GM19240 (cell line): ENCODE results near the gene CACNB1.

Experiments used
- DNase-seq: peaks from one replicate; pipeline ENCODE4 v3.0.0; 2011; ENCODE audit warnings: low spot score; ENCODE audit not compliant: insufficient read length

Gene CACNB1

GRCh38 chr17:39204245-39204644 is 6.8 kb upstream of the CACNB1 start:
- no peak for DNase-seq

- DNase-seq: no peak
These were observed 3.6 kb upstream of the CACNB1 start for GRCh38 chr17:39200957-39201510.

GRCh38 chr17:39200070-39200879 is 2.8 kb upstream of the CACNB1 start, which contains the start of gene RPL19:
Gene RPL19, plus strand, starts transcription at chr17:39200283. Its CDS starts 62 bp downstream, at chr17:39200345.
- DNase-seq: peak; percentile 84

GRCh38 chr17:39199820-39200069 is 2.3 kb upstream of the CACNB1 start:
- peak; percentile 98 for DNase-seq

GRCh38 chr17:39198186-39198566 is 707 bp upstream of the CACNB1 start:
- DNase-seq: no peak

GRCh38 chr17:39196808-39197291 is 619 bp downstream of the CACNB1 start:
- no peak for DNase-seq

- no peak for DNase-seq
These were observed 1.1 kb downstream of the CACNB1 start for GRCh38 chr17:39196241-39196807.

- no peak for DNase-seq
These were observed 1.8 kb downstream of the CACNB1 start for GRCh38 chr17:39195568-39196160.

GRCh38 chr17:39194985-39195524 is 2.4 kb downstream of the CACNB1 start:
- DNase-seq: no peak

- DNase-seq: no peak
These were observed 3.1 kb downstream of the CACNB1 start for GRCh38 chr17:39194089-39194984.

- DNase-seq: no peak
These were observed 4.1 kb downstream of the CACNB1 start for GRCh38 chr17:39193346-39193745.

GRCh38 chr17:39192901-39193300 is 4.6 kb downstream of the CACNB1 start:
- no peak for DNase-seq

- DNase-seq: no peak
These were observed 5.5 kb downstream of the CACNB1 start for GRCh38 chr17:39191750-39192510.

GRCh38 chr17:39187152-39187830 is 10.2 kb downstream of the CACNB1 start:
- no peak for DNase-seq

GRCh38 chr17:39186481-39187002 is 10.9 kb downstream of the CACNB1 start:
- DNase-seq: no peak

GRCh38 chr17:39183720-39184119 is 13.7 kb downstream of the CACNB1 start:
- DNase-seq: no peak

GRCh38 chr17:39183045-39183444 is 14.4 kb downstream of the CACNB1 start:
- no peak for DNase-seq

- no peak for DNase-seq
These were observed 16.2 kb downstream of the CACNB1 start for GRCh38 chr17:39181303-39181702.

- DNase-seq: no peak
These were observed 18.9 kb downstream of the CACNB1 start for GRCh38 chr17:39178536-39178935.

GRCh38 chr17:39177256-39177655 is 20.2 kb downstream of the CACNB1 start:
- no peak for DNase-seq
